WTC11 (cell line): ENCODE measurements around the gene GSN. TPM values are rescaled to one million over a fixed set of nuclear protein-coding genes. Genes with fewer than 3 reads are reported as not detected.

ENCODE experiments used
- ATAC-seq: fragments of 200-7000 bp; cut with Tn5 transposase; 2 replicates; pipeline ENCODE4 v1.10.0; 2021; ENCODE audit warnings: mild to moderate bottlenecking, moderate library complexity
- CTCF ChIA-PET: fragments of 300-600 bp; sonication (Branson Sonifier 250); formaldehyde crosslinking; loops from one replicate; lab custom pipeline; 2021; ENCODE audit warnings: antibody characterized with exemption; lab: Charles Lee
- POLR2A ChIA-PET: fragments of 350-600 bp; sonication (Branson Sonifier 250); formaldehyde crosslinking; loops from one replicate; lab custom pipeline; 2021; ENCODE audit warnings: antibody characterized with exemption; lab: Charles Lee
- DNase-seq: peaks from one replicate; pipeline ENCODE4 v3.0.0; 2021; ENCODE audit warnings: low spot score
- H3K27ac Mint-ChIP-seq: 2 replicates; pipeline ENCODE4 v1.8.0; 2021; ENCODE audit warnings: mixed read lengths
- H3K27me3 Mint-ChIP-seq: 2 replicates; pipeline ENCODE4 v1.8.0; 2021; ENCODE audit warnings: low read depth, mild to moderate bottlenecking, moderate library complexity, mixed read lengths
- H3K36me3 Mint-ChIP-seq: 2 replicates; pipeline ENCODE4 v1.8.0; 2021; ENCODE audit warnings: mixed read lengths
- H3K4me1 Mint-ChIP-seq: 2 replicates; pipeline ENCODE4 v1.8.0; 2022; ENCODE audit warnings: mixed read lengths
- H3K4me3 Mint-ChIP-seq: 2 replicates; pipeline ENCODE4 v1.8.0; 2021; ENCODE audit warnings: mild to moderate bottlenecking, moderate library complexity, mixed read lengths
- H3K9me3 Mint-ChIP-seq: 2 replicates; pipeline ENCODE4 v1.8.0; 2021; ENCODE audit warnings: mixed read lengths
- AR ChIP-seq: fragments of 250-450 bp; sonication (Bioruptor Pico); IDR thresholded peaks from 2 replicates; pipeline ENCODE4 v1.9.0; 2021; ENCODE audit warnings: mild to moderate bottlenecking
- ERG ChIP-seq: fragments of 250-450 bp; sonication (Bioruptor Pico); IDR thresholded peaks from 2 replicates; pipeline ENCODE4 v1.8.0; 2021; ENCODE audit warnings: mild to moderate bottlenecking
- ETV6 ChIP-seq: sonication (generic); formaldehyde crosslinking; IDR thresholded peaks from 2 replicates; pipeline ENCODE4 v1.8.1; 2022; ENCODE audit warnings: mild to moderate bottlenecking, missing genetic modification reagents
- IRF2 ChIP-seq: sonication (generic); formaldehyde crosslinking; IDR thresholded peaks from 2 replicates; pipeline ENCODE4 v1.8.0; 2022; ENCODE audit warnings: low read depth, missing genetic modification reagents, borderline replicate concordance
- JUN ChIP-seq: sonication (generic); formaldehyde crosslinking; IDR thresholded peaks from 2 replicates; pipeline ENCODE4 v1.8.0; 2023; ENCODE audit warnings: mild to moderate bottlenecking, missing genetic modification reagents
- RELA ChIP-seq: sonication (generic); formaldehyde crosslinking; IDR thresholded peaks from 2 replicates; pipeline ENCODE4 v1.8.1; 2022; ENCODE audit warnings: missing genetic modification reagents, mild to moderate bottlenecking, borderline replicate concordance
- TEAD1 ChIP-seq: sonication (generic); formaldehyde crosslinking; IDR thresholded peaks from 2 replicates; pipeline ENCODE4 v1.8.0; 2022; ENCODE audit warnings: mild to moderate bottlenecking, missing genetic modification reagents
- ZNF219 ChIP-seq: sonication (generic); formaldehyde crosslinking; IDR thresholded peaks from 2 replicates; pipeline ENCODE4 v1.8.0; 2023; ENCODE audit warnings: missing genetic modification reagents, mild to moderate bottlenecking, borderline replicate concordance
- ZNF396 ChIP-seq: fragments of 250-450 bp; sonication (Bioruptor Pico); IDR thresholded peaks from 2 replicates; pipeline ENCODE4 v1.8.0; 2021; ENCODE audit warnings: mild to moderate bottlenecking, moderate library complexity, borderline replicate concordance
- ZNF416 ChIP-seq: fragments of 250-450 bp; sonication (Bioruptor Pico); IDR thresholded peaks from 2 replicates; pipeline ENCODE4 v1.9.0; 2021; ENCODE audit warnings: mild to moderate bottlenecking, inconsistent platforms
- ZNF512 ChIP-seq: sonication (generic); formaldehyde crosslinking; IDR thresholded peaks from 2 replicates; pipeline ENCODE4 v1.8.1; 2022; ENCODE audit warnings: missing genetic modification reagents, borderline replicate concordance
- total RNA-seq: library from RNA; stranded (reverse); gene quantifications from 3 replicates; pipeline ENCODE4 v1.2.3, GENCODE V29; 2021
- TF ChIP-seq, protein P1 (sequence below): sonication (generic); formaldehyde crosslinking; IDR thresholded peaks from 2 replicates; pipeline ENCODE4 v1.8.0; 2022; ENCODE audit warnings: mild to moderate bottlenecking, missing genetic modification reagents
- TF ChIP-seq, protein P2 (sequence below): sonication (generic); formaldehyde crosslinking; IDR thresholded peaks from 2 replicates; pipeline ENCODE4 v1.8.1; 2023; ENCODE audit warnings: mild to moderate bottlenecking, missing genetic modification reagents, moderate library complexity
- TF ChIP-seq, protein P3 (sequence below): sonication (generic); formaldehyde crosslinking; IDR thresholded peaks from 2 replicates; pipeline ENCODE4 v1.8.0; 2023; ENCODE audit warnings: missing genetic modification reagents
- TF ChIP-seq, protein P4 (sequence below): sonication (generic); formaldehyde crosslinking; IDR thresholded peaks from 2 replicates; pipeline ENCODE4 v1.8.0; 2022; ENCODE audit warnings: missing genetic modification reagents
- TF ChIP-seq, protein P5 (sequence below): sonication (generic); formaldehyde crosslinking; IDR thresholded peaks from 2 replicates; pipeline ENCODE4 v1.8.1; 2022; ENCODE audit warnings: mild to moderate bottlenecking, moderate library complexity, missing genetic modification reagents
- TF ChIP-seq, protein P6 (sequence below): sonication (generic); formaldehyde crosslinking; IDR thresholded peaks from 2 replicates; pipeline ENCODE4 v1.8.0; 2022; ENCODE audit warnings: mild to moderate bottlenecking, missing genetic modification reagents

GSN gene
- total RNA-seq, 1 experiment from 2014 or later = 47.0 TPM

- TF ChIP-seq ERG (no peak), JUN (CRISPR knock-in tag) (no peak)
- TF ChIP-seq, protein P1, sequence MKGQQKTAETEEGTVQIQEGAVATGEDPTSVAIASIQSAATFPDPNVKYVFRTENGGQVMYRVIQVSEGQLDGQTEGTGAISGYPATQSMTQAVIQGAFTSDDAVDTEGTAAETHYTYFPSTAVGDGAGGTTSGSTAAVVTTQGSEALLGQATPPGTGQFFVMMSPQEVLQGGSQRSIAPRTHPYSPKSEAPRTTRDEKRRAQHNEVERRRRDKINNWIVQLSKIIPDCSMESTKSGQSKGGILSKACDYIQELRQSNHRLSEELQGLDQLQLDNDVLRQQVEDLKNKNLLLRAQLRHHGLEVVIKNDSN (CRISPR knock-in tag) = no peak
- TF ChIP-seq, protein P2, sequence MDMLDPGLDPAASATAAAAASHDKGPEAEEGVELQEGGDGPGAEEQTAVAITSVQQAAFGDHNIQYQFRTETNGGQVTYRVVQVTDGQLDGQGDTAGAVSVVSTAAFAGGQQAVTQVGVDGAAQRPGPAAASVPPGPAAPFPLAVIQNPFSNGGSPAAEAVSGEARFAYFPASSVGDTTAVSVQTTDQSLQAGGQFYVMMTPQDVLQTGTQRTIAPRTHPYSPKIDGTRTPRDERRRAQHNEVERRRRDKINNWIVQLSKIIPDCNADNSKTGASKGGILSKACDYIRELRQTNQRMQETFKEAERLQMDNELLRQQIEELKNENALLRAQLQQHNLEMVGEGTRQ (CRISPR knock-in tag) = no peak
Observed at GRCh38 chr9:121252104-121252851, 15.7 kb upstream of the GSN start (continued).

- POLR2A ChIA-PET = no interaction called here
- ATAC-seq (no peak), DNase-seq (no peak)
- Mint-ChIP-seq H3K9me3 (peaks cover 20% of the 10 kb centered on the region), H3K4me1 (peaks cover 13% of the 10 kb centered on the region), H3K36me3 (0 out of 2 replicates have a peak, but pooled peaks cover 2% of the 10 kb centered on the region), H3K27me3 (peaks cover 35% of the 10 kb centered on the region), H3K27ac (no peak overlapping the region), H3K4me3 (no peak overlapping the region)
- CTCF ChIA-PET = interaction anchor here (0.8 to 2.8 kb wide), 3 partner anchors 15 to 293 kb away, joined by 3 to 12 read pairs (median 10); partner anchors contain the start of gene GSN
- TF ChIP-seq ETV6 = no peak
- TF ChIP-seq, protein P3, sequence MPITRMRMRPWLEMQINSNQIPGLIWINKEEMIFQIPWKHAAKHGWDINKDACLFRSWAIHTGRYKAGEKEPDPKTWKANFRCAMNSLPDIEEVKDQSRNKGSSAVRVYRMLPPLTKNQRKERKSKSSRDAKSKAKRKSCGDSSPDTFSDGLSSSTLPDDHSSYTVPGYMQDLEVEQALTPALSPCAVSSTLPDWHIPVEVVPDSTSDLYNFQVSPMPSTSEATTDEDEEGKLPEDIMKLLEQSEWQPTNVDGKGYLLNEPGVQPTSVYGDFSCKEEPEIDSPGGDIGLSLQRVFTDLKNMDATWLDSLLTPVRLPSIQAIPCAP = no peak
- TF ChIP-seq, protein P4, sequence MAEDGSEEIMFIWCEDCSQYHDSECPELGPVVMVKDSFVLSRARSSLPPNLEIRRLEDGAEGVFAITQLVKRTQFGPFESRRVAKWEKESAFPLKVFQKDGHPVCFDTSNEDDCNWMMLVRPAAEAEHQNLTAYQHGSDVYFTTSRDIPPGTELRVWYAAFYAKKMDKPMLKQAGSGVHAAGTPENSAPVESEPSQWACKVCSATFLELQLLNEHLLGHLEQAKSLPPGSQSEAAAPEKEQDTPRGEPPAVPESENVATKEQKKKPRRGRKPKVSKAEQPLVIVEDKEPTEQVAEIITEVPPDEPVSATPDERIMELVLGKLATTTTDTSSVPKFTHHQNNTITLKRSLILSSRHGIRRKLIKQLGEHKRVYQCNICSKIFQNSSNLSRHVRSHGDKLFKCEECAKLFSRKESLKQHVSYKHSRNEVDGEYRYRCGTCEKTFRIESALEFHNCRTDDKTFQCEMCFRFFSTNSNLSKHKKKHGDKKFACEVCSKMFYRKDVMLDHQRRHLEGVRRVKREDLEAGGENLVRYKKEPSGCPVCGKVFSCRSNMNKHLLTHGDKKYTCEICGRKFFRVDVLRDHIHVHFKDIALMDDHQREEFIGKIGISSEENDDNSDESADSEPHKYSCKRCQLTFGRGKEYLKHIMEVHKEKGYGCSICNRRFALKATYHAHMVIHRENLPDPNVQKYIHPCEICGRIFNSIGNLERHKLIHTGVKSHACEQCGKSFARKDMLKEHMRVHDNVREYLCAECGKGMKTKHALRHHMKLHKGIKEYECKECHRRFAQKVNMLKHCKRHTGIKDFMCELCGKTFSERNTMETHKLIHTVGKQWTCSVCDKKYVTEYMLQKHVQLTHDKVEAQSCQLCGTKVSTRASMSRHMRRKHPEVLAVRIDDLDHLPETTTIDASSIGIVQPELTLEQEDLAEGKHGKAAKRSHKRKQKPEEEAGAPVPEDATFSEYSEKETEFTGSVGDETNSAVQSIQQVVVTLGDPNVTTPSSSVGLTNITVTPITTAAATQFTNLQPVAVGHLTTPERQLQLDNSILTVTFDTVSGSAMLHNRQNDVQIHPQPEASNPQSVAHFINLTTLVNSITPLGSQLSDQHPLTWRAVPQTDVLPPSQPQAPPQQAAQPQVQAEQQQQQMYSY (CRISPR knock-in tag) = no peak
- TF ChIP-seq ZNF219 = no peak
- no peak for TF ChIP-seq AR (CRISPR knock-in tag)
- TF ChIP-seq, protein P5, sequence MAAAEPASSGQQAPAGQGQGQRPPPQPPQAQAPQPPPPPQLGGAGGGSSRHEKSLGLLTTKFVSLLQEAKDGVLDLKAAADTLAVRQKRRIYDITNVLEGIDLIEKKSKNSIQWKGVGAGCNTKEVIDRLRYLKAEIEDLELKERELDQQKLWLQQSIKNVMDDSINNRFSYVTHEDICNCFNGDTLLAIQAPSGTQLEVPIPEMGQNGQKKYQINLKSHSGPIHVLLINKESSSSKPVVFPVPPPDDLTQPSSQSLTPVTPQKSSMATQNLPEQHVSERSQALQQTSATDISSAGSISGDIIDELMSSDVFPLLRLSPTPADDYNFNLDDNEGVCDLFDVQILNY (CRISPR knock-in tag) = no peak
- no peak for TF ChIP-seq TEAD1 (CRISPR knock-in tag)
- TF ChIP-seq ZNF512 (CRISPR knock-in tag) = no peak
- no peak for TF ChIP-seq RELA (CRISPR knock-in tag)
- TF ChIP-seq, protein P1 (CRISPR knock-in tag) = no peak
- TF ChIP-seq ZNF396 = no peak
- no peak for TF ChIP-seq ZNF416
- TF ChIP-seq JUN (CRISPR knock-in tag) = no peak
- TF ChIP-seq, protein P6, sequence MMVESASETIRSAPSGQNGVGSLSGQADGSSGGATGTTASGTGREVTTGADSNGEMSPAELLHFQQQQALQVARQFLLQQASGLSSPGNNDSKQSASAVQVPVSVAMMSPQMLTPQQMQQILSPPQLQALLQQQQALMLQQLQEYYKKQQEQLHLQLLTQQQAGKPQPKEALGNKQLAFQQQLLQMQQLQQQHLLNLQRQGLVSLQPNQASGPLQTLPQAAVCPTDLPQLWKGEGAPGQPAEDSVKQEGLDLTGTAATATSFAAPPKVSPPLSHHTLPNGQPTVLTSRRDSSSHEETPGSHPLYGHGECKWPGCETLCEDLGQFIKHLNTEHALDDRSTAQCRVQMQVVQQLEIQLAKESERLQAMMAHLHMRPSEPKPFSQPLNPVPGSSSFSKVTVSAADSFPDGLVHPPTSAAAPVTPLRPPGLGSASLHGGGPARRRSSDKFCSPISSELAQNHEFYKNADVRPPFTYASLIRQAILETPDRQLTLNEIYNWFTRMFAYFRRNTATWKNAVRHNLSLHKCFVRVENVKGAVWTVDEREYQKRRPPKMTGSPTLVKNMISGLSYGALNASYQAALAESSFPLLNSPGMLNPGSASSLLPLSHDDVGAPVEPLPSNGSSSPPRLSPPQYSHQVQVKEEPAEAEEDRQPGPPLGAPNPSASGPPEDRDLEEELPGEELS = no peak
- TF ChIP-seq IRF2 (CRISPR knock-in tag) = no peak
Observed at GRCh38 chr9:121253162-121253561, 14.8 kb upstream of the GSN start.
